HG02623 (cell line): Measurements from ENCODE around the gene NUP107.

Experiments
- ATAC-seq: cut with Tn5 transposase; IDR thresholded peaks from one replicate; pipeline ENCODE4 v1.9.1; 2021; ENCODE audit warnings: moderate library complexity; ENCODE audit not compliant: unreplicated experiment

Gene NUP107

DNA sequence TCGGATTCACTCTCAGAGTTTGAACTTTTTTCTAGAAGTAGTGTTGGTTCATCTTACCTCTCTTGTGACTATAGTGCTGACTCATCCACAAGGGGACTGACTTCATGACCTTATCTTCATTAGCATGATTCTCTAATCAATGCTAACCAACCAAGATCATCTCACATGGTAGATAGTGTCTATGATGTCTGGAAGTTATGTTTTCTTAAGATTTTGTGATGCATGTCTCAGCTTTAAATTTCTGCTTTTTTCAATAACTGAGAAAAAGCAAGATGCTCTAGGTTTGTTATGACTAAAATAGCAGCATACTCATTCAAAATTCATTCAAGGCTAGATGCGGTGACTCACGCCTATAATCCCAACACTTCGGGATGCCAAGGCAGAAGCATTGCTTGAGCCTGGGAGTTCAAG is 46.9 kb downstream of the NUP107 start:
- ATAC-seq, result no peak

DNA sequence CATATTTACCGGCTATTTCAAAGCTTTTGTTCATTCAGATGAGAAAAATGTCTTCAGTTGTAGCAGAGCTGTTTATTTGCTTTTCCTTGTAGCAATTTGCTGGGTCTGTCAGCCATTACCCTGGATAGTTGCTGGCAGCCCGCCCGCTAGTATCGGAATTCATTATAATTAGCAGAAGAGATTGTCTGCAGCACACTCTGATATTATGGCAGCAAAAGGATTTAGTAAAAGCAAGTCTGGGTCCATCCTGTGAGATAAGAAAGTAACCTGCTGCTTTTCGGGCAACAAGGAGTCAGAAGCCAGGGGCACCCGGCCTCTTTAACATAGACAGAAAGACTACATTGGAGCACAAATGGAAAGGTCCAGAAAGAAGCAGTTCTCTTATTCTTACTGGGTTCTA is 53.1 kb downstream of the NUP107 start:
- ATAC-seq, result no peak

DNA sequence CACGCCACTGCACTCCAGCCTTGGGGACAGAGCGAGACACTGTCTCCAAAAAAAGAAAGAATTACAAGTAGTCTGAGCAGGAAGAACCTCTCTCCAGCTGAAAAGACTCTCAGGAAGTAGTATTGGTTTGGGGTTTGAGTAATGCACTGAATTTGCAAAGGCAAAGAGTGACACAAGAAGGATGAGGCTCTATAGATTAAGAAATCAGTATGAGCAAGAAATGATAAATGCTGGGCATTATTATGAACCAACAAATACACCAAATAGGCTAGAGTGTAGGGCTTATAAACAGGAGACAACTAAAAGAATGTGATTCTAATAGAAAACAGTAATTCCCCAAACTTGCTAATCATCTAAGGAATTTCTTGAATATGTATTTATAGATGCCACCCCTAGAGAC is 56.6 kb downstream of the NUP107 start:
- no peak for ATAC-seq

DNA sequence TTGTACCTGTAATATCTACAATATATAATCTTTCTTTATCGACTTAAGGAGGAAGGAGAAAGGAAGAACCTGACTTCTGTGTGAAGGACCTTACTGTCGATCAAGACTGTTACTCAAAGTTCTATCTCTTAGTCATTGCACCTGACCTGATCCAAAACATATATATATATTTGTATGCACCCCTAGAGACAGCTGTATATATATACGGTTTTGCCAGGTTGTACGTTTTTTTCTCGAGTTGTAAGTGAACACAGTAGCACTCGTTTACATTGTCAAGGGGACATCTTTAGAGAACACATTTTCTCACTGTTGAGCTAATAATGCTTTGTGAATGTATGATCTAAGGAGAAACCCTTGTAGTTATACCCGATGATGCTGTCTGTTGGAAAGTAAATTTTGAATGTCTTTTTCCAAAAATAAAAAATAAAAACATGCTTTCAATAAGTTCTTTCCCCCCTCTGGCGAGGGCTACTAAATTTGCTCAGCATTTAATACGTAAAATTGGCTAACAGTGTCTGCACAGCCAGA is 58.7 kb downstream of the NUP107 start:
- ATAC-seq, result no peak

DNA sequence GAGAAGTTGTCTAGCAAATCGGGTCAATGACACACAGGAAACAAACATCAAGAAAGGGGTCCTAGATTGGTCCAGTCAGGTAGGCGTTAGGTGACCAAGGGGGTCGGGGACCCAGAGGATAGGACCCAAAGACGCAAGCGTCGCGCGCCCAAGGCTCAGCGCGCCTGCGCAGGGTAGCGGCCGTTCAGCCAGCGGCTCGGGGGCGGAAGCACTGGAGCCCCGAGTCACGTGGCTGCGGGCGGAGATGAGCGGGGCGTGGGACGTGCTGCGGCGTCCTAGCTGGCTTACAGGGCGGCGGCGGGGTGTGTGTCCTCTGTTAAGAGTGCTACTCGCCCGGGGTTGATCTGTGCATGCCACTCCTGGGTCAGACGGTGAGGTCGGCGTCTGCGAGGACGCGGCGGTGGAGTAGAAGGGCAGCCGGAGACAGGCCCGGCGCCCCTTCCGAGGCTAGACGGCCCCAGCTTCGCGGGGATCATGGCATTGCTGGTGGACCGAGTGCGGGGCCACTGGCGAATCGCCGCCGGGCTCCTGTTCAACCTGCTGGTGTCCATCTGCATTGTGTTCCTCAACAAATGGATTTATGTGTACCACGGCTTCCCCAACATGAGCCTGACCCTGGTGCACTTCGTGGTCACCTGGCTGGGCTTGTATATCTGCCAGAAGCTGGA is 59.3 kb downstream of the NUP107 start, which contains the start of gene SLC35E3:
Gene SLC35E3, plus strand, starts transcription at position 273 of the 668 bp plus-strand sequence. Its CDS starts 202 bp downstream, at position 475.
- ATAC-seq, result peak; percentile 97

DNA sequence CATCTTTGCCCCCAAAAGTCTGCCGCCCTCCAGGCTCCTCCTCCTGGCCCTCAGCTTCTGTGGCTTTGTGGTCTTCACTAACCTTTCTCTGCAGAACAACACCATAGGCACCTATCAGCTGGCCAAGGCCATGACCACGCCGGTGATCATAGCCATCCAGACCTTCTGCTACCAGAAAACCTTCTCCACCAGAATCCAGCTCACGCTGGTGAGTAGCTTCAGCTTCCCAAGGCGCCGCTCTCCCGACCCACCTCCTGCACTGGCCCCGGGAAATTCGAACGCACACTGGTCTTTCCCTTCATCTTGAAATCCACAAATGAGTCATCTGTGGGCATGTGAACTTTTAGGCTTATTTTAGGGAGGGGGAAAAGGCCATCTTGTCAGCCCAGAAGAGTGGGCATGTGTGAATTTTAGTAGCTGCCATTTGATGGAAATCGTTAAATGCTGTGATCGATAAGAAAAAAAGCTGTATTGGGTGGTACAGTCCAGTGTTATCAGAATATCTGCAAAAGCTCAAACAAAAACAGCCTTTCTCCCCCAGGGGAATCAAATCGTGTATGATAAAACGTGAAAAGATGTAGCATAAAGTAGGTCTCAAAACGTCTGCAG is 59.9 kb downstream of the NUP107 start:
- ATAC-seq, result peak; percentile 23

DNA sequence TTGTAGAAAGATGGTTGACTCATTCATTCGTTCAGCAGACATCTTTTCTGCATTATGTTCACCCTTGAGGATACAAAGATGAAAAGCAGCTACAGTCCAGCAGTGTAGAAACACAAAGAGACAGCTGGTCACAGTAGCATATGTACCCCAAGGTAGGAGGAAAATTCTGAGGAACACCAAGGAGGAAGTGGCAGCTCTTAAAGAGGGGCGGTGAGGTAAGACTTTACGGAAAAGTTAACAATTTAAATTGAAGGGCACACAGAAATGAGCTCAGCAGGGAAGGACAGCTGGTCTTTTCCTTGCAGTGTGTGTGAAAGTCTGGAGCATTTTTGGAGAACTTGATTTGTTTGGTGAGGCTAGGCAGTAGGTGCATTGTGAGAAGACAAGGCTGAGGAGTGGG is 62.7 kb downstream of the NUP107 start:
- no peak for ATAC-seq

DNA sequence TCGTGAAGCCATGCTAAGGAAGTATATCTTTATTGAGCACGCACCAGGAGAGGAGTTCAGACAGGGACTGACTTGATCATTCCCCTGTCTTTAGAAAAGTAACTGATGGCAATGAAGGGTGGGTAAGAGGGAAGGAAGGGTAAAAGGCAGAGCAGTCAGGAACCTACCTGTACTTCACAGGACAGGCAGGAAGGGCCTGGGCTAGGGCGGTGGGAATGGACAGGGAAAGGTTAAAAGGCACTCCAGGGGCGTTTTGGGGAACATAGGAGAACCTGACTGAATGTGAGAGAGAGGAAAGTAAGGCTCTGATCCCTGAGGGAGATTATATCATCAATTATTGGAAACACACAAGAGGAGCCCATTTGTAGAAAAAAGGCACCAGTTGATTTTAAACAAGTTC is 63.1 kb downstream of the NUP107 start:
- no peak for ATAC-seq

DNA sequence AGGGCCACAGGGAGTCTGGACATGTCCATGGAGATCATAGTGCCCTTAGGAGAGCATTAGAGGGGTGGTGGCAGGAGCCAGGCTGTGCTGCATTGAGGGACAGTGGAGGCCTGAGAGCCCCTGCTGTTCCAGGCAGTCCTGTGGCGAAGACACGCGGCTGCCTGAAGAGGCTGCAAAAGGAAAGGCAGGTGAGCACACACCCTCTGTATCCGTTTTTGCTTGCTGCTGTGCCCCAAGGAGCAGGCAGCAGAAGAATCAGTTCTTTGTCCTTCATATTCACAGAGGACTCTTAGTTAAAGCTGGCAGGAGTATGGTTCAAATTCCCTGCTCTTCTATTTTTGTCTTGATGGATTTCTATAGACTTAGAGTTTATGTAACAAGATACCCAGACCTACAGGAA is 63.7 kb downstream of the NUP107 start:
- ATAC-seq, result no peak

DNA sequence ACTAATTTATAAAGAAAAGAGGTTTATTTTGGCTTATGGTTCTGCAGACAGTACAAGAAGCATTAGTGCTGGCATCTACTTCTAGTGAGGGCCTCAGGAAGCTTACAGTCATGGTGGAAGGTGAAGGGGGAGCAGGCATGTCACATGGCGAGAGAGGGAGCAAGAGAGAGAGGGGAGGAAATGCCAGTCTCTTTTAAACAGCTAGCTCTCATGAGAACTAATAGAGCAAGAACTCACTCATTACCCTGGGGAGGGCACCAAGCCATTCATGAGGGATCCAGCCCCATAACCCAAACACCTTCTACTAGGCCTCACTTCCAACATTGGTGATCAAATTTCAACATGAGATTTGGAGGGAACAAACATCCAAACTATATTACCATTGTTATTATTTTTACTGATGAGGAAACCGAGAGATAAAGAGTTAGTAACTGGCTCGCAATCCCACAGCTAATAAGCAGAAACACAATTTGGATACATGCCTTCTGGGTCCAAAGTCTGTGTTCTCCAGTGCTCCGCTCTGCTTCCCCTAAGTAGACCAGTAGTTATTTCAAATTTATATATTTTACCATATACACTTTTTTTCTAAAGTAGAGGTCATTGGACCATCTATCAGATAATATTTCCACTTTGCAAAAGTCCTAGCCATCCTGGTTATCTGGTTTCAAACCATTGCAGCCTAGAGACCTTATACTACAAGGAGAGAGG is 68.9 kb downstream of the NUP107 start:
- no peak for ATAC-seq

DNA sequence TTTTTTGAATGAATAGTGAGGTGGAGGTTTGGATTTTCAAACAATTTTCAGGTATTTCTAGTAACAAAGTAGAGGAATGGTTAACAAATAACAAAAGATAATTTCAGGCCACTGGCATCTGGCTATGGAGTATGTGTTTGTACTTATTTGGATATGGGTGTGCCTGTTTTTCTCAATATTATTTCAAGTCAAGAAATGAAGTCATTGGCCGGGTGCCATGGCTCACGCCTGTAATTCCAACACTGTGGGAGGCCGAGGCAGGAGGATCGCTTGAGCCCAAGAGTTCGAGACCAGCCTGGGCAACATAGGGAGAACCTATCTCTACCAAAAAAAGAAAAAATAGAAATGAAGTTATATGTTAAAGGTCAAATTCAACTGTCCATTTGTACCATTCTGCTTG is 73.1 kb downstream of the NUP107 start:
- ATAC-seq, result no peak

DNA sequence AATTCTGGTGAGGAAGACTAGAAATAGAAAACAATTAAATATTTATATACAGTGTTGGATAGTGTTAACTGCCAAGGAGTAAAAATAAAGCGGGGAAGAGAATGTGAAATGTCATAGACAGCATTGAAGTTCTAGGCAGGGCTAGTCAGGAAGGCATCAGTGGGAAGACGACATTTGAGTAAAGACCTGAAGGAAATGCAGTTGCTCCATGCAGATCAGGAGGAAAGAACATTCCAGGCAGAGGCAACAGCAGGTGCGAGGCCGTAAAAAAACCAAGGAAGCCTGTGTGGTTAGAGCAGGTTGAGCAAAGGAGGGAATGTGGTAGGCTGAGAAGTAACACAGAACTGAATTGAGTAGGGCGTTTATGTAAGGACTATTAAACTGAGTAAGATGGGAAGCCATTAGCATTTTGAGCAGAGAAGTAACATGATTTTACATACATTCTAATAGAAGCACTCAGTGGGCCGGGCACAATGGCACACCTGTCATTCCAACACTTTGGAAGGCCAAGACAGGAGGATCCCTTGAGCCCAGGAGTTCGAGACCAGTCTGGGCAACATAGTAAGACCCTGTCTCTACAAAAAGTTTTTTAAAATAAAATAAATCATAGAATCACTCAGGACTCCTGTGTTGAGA is 74.1 kb downstream of the NUP107 start:
- no peak for ATAC-seq

DNA sequence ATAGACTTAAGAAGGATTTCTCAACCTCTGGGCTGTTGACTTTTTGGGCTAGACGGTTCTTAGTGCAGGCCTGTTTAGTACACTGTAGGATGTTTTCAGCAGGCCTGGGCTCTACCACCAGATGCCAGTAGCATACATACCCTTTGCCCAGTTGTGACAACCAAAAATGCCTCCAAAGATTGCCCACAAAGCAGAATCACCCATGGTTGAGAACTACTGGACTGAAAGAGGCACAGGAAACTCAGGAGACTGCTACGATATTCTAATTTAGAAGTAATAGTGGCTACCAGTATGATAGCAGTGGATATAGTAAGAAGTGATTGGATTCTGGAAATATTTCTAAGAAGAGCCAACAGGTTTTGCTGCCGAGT is 74.6 kb downstream of the NUP107 start:
- ATAC-seq, result no peak

DNA sequence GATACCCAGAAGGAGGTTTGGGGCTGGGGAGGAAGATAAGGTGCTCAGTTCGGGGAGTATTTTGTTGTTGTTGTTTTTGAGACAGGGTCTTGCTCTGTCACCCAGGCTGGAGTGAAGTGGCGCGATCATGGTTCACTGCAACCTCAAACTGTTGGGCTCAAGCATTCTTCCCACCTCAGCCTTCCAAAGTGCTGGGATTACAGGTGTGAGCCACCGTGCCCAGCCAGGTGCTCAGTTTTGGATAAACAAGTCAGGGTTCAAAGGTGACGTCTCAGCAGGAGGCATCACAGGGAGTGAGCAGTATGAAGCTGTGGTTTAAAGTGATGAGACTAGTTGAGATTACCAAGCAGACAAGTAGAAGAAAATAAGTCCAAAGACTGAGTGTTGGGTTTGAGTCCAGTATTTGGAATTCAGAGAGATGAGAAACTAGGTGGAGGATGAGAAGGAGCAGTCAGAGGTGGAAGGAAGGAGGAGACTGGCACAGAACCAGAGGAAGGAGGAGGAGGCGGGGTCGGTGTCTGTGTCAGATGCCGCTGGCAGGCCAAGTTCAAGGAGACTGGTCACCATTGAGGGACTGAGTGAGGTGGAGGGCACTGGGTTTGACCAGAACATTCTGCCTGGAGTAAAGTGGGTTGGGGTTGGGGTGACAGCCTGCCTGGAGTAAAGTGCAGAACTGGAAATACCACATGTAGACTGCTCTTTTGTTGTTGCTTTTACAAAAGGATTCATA is 75.3 kb downstream of the NUP107 start:
- no peak for ATAC-seq

DNA sequence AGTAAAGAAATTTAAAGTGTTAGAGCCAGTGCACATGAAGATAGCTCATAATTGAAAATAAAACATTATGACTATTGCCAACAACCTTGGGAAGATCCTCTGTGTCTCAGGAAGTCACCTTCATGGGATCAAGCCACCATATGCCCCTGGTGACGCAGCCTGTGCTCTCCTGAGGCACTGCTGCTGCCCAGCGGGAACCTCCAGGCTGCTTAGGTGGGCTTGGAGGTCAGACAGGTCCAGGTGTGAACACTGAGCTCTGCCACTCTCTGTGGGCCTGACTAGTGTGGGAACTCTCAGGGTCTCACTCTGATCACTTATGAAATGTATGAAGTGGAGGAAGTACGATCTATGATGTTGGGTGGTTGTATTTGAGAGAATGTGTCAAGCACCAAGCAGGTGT is 75.9 kb downstream of the NUP107 start:
- ATAC-seq, result no peak

DNA sequence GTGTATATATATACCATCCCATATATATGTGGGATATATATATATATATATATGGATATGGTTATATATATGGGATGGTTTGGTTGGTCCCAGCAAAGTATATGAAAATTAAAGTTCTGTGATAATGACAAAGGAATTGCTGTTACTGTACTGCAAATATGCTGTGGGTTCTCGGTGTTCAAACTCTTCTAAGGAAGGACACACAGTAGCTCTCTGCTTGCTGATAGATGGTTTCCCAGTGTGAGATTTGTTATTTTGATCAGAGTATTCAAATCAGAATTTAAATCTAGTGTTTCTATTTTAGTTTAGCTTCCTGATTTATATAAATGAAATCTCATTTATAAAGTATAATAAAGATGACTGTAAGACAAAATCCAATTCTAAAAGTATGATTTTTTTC is 78.9 kb downstream of the NUP107 start:
- no peak for ATAC-seq

DNA sequence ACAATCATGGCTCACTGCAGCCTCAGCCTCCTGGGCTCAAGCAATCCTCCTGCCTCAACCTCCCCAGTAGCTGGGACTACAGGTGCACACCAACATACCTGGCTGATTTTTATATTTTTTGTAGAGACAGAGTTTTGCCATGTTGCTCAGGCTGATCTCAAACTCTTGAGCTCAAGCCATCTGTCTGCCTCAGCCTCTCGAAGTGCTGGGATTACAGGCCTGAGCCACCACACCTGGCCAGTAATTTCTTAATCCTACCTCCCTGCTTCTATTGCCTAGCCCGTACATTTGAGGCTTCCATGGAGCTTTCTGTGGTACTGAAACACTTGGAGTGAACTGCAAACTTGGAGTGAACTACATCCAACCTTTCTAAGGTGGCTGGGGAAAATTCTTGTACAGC is 79.9 kb downstream of the NUP107 start:
- ATAC-seq, result no peak

DNA sequence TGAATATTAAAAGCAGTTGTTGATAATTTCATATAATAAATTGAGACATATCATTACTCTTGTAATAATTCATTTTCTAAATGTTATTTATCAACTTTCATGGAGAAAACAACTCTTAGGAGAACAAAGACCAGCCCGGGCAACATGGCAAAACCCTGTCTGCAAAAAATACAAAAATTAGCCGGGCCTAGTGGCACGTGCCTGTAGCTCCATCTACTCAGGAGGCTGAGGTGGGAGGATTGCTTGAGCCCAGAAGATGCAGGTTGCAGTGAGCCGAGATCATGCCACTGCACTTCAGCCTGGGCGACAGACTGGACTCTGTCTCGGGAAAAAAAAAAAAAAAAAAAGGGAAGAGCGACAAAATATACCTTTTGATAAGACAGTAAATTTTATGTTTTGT is 80.4 kb downstream of the NUP107 start:
- no peak for ATAC-seq

DNA sequence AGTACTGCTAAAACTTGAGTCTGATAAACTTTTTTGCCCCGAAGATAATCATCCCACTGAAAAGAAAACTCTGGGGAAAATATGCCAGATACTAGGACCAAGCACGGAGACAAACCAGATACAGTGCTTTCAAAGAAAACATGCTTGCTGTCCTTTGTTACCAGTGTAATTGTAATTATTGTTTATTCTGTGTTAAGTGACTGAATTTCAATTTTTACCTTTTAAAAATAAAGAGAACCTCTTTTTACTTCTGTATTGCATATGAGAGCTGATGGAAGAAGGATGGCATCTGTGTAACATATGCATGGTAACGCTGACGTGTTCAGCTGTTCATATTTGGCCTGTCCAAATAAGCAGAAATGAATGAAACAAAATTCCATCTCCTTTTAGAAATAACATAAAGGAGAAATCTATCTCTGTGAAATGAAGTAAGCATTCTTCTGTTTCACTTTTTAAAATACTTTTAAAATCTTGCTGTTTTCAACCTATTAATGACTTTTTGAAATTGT is 81.7 kb downstream of the NUP107 start:
- no peak for ATAC-seq

DNA sequence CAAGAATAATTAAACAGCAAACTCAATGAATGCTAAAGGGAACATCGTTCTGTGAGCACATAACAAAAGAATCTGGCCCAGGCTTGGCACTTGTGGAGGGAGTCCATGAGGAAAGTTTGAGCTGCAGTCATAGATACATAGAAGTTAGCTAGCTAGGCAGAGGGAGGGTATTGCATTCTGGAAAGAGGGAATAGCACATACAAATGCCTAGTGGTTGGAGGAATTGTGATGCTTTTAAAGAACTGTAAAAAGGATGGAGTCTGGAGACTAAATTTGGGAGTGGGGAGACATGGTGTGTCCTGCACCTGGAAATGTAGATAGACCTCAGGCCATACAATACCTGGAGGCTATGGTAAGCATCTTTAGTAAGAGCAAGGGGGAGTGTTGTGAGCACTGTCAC is 83.2 kb downstream of the NUP107 start:
- ATAC-seq, result no peak
